ENCODE measurements around the gene LRRC66.

DNA sequence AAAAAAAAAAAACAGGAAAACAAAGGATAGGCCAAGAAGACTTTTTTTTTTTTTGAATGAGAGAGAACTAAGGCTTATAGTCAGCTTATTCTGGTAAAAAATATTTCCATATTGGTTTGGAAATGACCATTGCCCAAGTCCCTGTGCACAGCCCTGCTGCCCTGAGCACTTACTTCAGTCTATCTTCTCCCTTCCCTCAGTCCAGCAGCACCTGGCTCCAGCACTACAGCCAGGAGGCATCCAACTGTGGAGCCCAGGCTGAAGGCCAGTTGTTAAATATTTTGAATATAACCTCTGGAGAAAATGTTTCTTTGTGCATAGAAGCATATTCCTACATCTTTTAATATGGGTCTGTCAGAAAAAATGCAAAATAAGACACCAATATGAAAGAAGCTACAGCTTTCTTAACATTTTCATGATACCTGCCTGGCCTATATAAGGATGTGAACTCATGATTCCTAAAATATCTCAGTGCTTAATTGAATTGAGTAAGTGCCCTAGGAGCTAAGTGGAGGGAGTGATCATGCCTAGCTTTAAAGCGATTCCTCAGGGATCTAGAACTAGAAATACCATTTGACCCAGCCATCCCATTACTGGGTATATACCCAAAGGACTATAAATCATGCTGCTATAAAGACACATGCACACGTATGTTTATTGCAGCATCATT lies 14.4 kb downstream of the LRRC66 start:
- TF ChIP-seq POLR2A (IDR thresholded peaks at IDR 0.05; ENCODE audit: low read depth) (no peak), POLR2AphosphoS5 (IDR thresholded peaks at IDR 0.05) (no peak)
- TF ChIP-seq, protein P1, sequence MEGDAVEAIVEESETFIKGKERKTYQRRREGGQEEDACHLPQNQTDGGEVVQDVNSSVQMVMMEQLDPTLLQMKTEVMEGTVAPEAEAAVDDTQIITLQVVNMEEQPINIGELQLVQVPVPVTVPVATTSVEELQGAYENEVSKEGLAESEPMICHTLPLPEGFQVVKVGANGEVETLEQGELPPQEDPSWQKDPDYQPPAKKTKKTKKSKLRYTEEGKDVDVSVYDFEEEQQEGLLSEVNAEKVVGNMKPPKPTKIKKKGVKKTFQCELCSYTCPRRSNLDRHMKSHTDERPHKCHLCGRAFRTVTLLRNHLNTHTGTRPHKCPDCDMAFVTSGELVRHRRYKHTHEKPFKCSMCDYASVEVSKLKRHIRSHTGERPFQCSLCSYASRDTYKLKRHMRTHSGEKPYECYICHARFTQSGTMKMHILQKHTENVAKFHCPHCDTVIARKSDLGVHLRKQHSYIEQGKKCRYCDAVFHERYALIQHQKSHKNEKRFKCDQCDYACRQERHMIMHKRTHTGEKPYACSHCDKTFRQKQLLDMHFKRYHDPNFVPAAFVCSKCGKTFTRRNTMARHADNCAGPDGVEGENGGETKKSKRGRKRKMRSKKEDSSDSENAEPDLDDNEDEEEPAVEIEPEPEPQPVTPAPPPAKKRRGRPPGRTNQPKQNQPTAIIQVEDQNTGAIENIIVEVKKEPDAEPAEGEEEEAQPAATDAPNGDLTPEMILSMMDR (IDR thresholded peaks at IDR 0.05): no peak

All from esophagus muscularis mucosa (tissue), 3 donors.